ENCODE results near the gene TTC34. TPM values are rescaled to one million over a fixed set of nuclear protein-coding genes. Genes with fewer than 3 reads are reported as not detected.

TTC34 gene
- total RNA-seq, 1 donor from 2014 or later: 0.09 TPM

DNA sequence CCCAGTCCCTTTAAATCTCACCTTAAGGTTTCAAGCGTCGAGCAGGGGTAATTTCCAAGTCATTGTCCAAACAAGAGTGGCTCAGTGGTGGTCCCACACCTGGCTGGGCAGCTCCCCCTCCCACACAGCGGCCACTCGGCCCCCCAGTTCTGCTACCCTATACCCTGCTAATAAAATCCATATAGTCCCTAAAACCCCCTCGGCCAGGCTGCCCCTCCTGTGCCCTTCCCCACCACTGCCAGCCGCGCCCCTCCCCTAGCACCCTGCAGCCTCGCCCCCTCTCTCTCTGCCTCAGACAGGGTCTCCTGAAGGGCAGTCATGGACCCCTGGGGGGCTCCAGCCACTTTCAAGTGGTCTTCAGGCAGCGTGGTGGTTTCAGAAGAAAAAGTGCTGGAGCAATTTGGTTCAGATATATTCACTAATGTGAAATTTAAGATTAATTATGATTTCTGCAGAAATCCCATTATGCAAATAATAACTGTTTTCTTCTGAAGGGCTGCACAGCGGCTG lies 34.2 kb upstream of the TTC34 start:
- Histone ChIP-seq H3K9ac (no peak overlapping the region), H3K4me3 (no peak overlapping the region), H2AFZ (replicated peaks) (no peak overlapping the region), H3K27ac (no peak overlapping the region), H4K20me1 (ENCODE audit: low read depth) (no peaks in the 10 kb centered on the region), H3K4me1 (no peaks in the 10 kb centered on the region), H3K9me3 (ENCODE audit: low read depth) (peaks cover 8% of the 10 kb centered on the region), H3K36me3 (no peaks in the 10 kb centered on the region), H3F3A (ENCODE audit: low read depth) (no peaks in the 10 kb centered on the region), H3K79me2 (ENCODE audit: low read depth) (no peaks in the 10 kb centered on the region), H3K4me2 (no peak overlapping the region), H3K27me3 (no peaks in the 10 kb centered on the region)
- Mint-ChIP-seq H3K36me3 (no peaks in the 10 kb centered on the region), H3K4me1 (peaks cover 10% of the 10 kb centered on the region), H3K27ac (no peak overlapping the region), H3K4me3 (no peak overlapping the region), H3K27me3 (ENCODE audit: insufficient read depth, low read depth) (peaks cover 5% of the 10 kb centered on the region), H3K9me3 (peaks cover 11% of the 10 kb centered on the region)
- TF ChIP-seq, protein P1, sequence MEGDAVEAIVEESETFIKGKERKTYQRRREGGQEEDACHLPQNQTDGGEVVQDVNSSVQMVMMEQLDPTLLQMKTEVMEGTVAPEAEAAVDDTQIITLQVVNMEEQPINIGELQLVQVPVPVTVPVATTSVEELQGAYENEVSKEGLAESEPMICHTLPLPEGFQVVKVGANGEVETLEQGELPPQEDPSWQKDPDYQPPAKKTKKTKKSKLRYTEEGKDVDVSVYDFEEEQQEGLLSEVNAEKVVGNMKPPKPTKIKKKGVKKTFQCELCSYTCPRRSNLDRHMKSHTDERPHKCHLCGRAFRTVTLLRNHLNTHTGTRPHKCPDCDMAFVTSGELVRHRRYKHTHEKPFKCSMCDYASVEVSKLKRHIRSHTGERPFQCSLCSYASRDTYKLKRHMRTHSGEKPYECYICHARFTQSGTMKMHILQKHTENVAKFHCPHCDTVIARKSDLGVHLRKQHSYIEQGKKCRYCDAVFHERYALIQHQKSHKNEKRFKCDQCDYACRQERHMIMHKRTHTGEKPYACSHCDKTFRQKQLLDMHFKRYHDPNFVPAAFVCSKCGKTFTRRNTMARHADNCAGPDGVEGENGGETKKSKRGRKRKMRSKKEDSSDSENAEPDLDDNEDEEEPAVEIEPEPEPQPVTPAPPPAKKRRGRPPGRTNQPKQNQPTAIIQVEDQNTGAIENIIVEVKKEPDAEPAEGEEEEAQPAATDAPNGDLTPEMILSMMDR (IDR thresholded peaks at IDR 0.05): no peak
- TF ChIP-seq EZH2 (IDR thresholded peaks at IDR 0.05) (no peak), EZH2phosphoT487 (IDR thresholded peaks at IDR 0.05) (no peak)
- no peak for DNase-seq (ENCODE audit: low spot score)

DNA sequence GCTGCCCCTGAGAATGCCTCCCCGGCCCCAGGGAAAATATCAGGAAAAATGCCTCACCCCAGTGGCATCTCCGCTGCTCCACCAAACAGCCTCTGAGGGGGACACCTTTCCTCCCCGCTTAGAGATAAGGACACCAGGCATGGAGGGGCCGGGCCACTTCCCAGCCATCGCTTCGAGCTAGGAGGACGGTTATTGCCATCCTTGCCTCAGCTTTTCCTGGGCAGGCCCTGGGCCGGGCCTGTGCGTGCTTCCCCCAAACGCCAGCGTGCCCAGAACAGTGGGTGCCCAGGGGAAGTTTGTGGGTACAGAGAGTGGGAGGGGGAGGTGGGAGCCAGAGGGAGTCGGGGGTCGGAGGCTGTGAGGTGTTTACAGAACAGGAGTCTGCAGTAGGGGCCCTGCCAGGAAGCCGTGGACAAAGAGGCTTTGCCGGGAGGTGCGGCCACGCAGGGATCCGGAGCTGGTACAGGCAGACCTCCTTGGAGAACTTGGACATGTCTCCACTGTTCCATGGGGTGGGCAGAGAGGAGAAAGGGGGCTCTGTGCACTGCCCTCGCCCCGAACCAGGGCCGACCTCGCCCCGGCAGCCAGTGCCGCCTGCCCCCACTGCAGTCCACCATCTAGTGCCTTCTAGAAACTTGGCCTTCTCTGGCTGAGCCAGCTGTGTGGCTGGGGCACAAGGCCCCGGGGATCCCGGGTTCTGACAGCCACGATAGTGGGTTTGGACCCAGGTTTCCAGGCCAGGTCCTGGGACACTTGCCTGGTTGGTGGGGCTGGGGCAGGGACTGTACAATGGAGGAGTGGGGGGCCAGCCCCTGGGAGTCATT lies 33.5 kb upstream of the TTC34 start:
- Histone ChIP-seq H3K9me3 (ENCODE audit: low read depth) (peaks cover 8% of the 10 kb centered on the region), H3K4me3 (no peak overlapping the region), H3K79me2 (ENCODE audit: low read depth) (no peaks in the 10 kb centered on the region), H3K27me3 (no peaks in the 10 kb centered on the region), H3F3A (ENCODE audit: low read depth) (no peaks in the 10 kb centered on the region), H3K4me1 (no peaks in the 10 kb centered on the region), H4K20me1 (ENCODE audit: low read depth) (no peaks in the 10 kb centered on the region), H3K4me2 (no peak overlapping the region), H3K27ac (no peak overlapping the region), H3K9ac (no peak overlapping the region), H2AFZ (replicated peaks) (no peak overlapping the region), H3K36me3 (no peaks in the 10 kb centered on the region)
- H3K27me3 Mint-ChIP-seq (ENCODE audit: insufficient read depth, low read depth): peaks cover 5% of the 10 kb centered on the region
- no peak overlapping the region for H3K4me3 Mint-ChIP-seq
- H3K27ac Mint-ChIP-seq: no peak overlapping the region
- H3K4me1 Mint-ChIP-seq: peaks cover 10% of the 10 kb centered on the region
- H3K9me3 Mint-ChIP-seq: peaks cover 9% of the 10 kb centered on the region
- DNase-seq (ENCODE audit: low spot score): no peak
- no peaks in the 10 kb centered on the region for H3K36me3 Mint-ChIP-seq
- TF ChIP-seq EZH2 (IDR thresholded peaks at IDR 0.05): no peak
- TF ChIP-seq EZH2phosphoT487 (IDR thresholded peaks at IDR 0.05): no peak
- TF ChIP-seq, protein P1 (IDR thresholded peaks at IDR 0.05): no peak

DNA sequence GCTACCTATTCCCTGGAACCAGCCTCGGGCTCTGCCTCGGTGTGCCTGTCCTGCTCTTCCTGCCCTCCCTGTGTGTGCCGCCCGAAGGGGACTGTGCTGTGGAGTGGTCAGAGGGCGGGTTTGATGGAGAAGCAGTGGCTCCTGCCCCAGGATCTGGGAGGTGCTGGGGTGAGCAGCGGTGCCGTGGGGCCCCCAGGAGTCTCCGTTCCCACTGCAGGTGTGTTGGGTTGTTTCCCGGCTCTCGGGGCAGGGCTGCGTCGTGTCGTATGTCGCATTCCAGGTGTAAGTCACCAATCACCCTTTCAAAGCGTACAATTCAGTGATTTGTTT lies 32.6 kb upstream of the TTC34 start:
- H3K9me3 Mint-ChIP-seq: peaks cover 8% of the 10 kb centered on the region
- TF ChIP-seq, protein P1 (IDR thresholded peaks at IDR 0.05): no peak
- TF ChIP-seq EZH2 (IDR thresholded peaks at IDR 0.05) (no peak), EZH2phosphoT487 (IDR thresholded peaks at IDR 0.05) (no peak)

More for the DNA sequence above, 32.6 kb upstream of the TTC34 start:
- no peaks in the 10 kb centered on the region for H3F3A ChIP-seq (ENCODE audit: low read depth)
- no peak overlapping the region for H3K4me2 ChIP-seq
- no peak for DNase-seq (ENCODE audit: low spot score)
- peaks cover 10% of the 10 kb centered on the region for H3K4me1 Mint-ChIP-seq
- no peaks in the 10 kb centered on the region for H3K36me3 Mint-ChIP-seq
- no peak overlapping the region for H3K9ac ChIP-seq
- H3K4me3 Mint-ChIP-seq: no peak overlapping the region
- H3K36me3 ChIP-seq: no peaks in the 10 kb centered on the region
- H3K27ac ChIP-seq: no peak overlapping the region
- H3K27me3 Mint-ChIP-seq (ENCODE audit: insufficient read depth, low read depth): peaks cover 5% of the 10 kb centered on the region
- H3K4me3 ChIP-seq: no peak overlapping the region
- H3K4me1 ChIP-seq: no peaks in the 10 kb centered on the region
- H3K9me3 ChIP-seq (ENCODE audit: low read depth): peaks cover 6% of the 10 kb centered on the region
- no peak overlapping the region for H3K27ac Mint-ChIP-seq
- H2AFZ ChIP-seq (replicated peaks): no peak overlapping the region
- no peaks in the 10 kb centered on the region for H3K27me3 ChIP-seq
- no peaks in the 10 kb centered on the region for H3K79me2 ChIP-seq (ENCODE audit: low read depth)
- no peaks in the 10 kb centered on the region for H4K20me1 ChIP-seq (ENCODE audit: low read depth)

All from neural progenitor cell (in vitro differentiated cells).